Body of pancreas (tissue), 4 donors: ENCODE data around the gene CDK1. TPM values are rescaled to one million over a fixed set of nuclear protein-coding genes. Genes with fewer than 3 reads are reported as not detected.

Experiments
- ATAC-seq: fragments of 150-250 bp; one replicate; pipeline ENCODE4 v1.9.1; 2016
- DNase-seq, 4 donors: peaks; one replicate each; pipeline ENCODE4 v3.0.0-alpha.2; 2019
- H3K27ac ChIP-seq, 4 donors: fragments of 200-600 bp; sonication (generic); 1 replicate in 3 of 4; 2 replicates in 1 of 4; pipeline versions ENCODE4 v1.5.1 to v1.6.1; 2016 to 2019; ENCODE audit warnings: mild to moderate bottlenecking in 1 of 4, mixed read lengths in 1 of 4, moderate library complexity in 1 of 4
- H3K27me3 ChIP-seq, 2 donors: fragments of 200-600 bp; sonication (generic); one replicate each; pipeline ENCODE4 v1.6.0; 2016; ENCODE audit warnings: mild to moderate bottlenecking in 1 of 2
- H3K36me3 ChIP-seq, 2 donors: fragments of 200-600 bp; sonication (generic); replicated peaks in 1 of 2; 2 replicates each; pipeline ENCODE4 v1.5.1; 2016; ENCODE audit warnings: low read depth in 2 of 2; ENCODE audit not compliant: insufficient read depth in 1 of 2
- H3K4me1 ChIP-seq: fragments of 200-600 bp; sonication (generic); one replicate; pipeline ENCODE4 v1.6.0; 2016
- H3K4me3 ChIP-seq, 2 donors: fragments of 200-600 bp; sonication (generic); 1 replicate in 1 of 2; 2 replicates in 1 of 2; pipeline ENCODE4 v1.5.1; 2016 to 2019
- H3K9me3 ChIP-seq, 3 donors: fragments of 200-600 bp; sonication (generic); 1 replicate in 2 of 3; 2 replicates in 1 of 3; pipeline ENCODE4 v1.5.1; 2016
- CTCF ChIP-seq, 7 experiments: fragments of 450-650 bp in 4 of 7; fragments of 200-600 bp in 3 of 7; sonication (generic) in 3 of 7; IDR thresholded peaks; one replicate each; pipeline ENCODE4 v1.5.1; 2016 to 2019; ENCODE audit warnings: antibody characterized with exemption in 7 of 7
- POLR2A ChIP-seq, 3 donors: fragments of 450-650 bp; IDR thresholded peaks; one replicate each; pipeline ENCODE4 v1.6.1; 2016; ENCODE audit warnings: antibody characterized with exemption in 3 of 3, mild to moderate bottlenecking in 2 of 3
- WGBS, 2 donors: methylation state at CpG; one replicate each; pipeline ENCODE4 v1.1.5; 2017; 5-methylcytosine and 5-hydroxymethylcytosine counted together
- intact Hi-C: fragments of 100-400 bp; cut with DNase I; formaldehyde crosslinking; loops from one replicate; pipeline ENCODE4 v1.15.1; 2023
- total RNA-seq, 2 donors: library from RNA; depleted of rRNA; stranded (reverse); fragments of >200 nt; gene quantifications; one replicate each; pipeline ENCODE4 v1.1.0, GENCODE V29; 2016

The CDK1 gene
- total RNA-seq, 2 donors from 2014 or later = 0.66 TPM; not detected in 1

- intact Hi-C loops = no loop called here
- H3K4me3 ChIP-seq = no peak overlapping the region
- H3K9me3 ChIP-seq = no peaks in the 10 kb centered on the region
- no peak overlapping the region for H3K27ac ChIP-seq
- TF ChIP-seq POLR2A (IDR thresholded peaks at IDR 0.05) (no peak), CTCF (IDR thresholded peaks at IDR 0.05) (no peak)
- WGBS, 2 donors = 66 to 91% methylated on average over 4 of the region's 4 CpGs
- no peaks in the 10 kb centered on the region for H3K36me3 ChIP-seq
- ATAC-seq (no peak), DNase-seq (no peak)
- no peaks in the 10 kb centered on the region for H3K27me3 ChIP-seq
- no peaks in the 10 kb centered on the region for H3K4me1 ChIP-seq
Measured at GRCh38 chr10:60798870-60799269, 20.6 kb downstream of the CDK1 start.

- no peak overlapping the region for H3K27ac ChIP-seq
- intact Hi-C loops = no loop called here
- TF ChIP-seq POLR2A (IDR thresholded peaks at IDR 0.05) (no peak), CTCF (IDR thresholded peaks at IDR 0.05) (no peak)
- DNase-seq (no peak), ATAC-seq (no peak)
- H3K9me3 ChIP-seq = no peaks in the 10 kb centered on the region
- no peaks in the 10 kb centered on the region for H3K4me1 ChIP-seq
- 97 to 100% methylated on average over 1 of the region's 1 CpG for WGBS, 2 donors
- no peaks in the 10 kb centered on the region for H3K36me3 ChIP-seq
- no peaks in the 10 kb centered on the region for H3K27me3 ChIP-seq
- no peak overlapping the region for H3K4me3 ChIP-seq
Measured at GRCh38 chr10:60799971-60800650, 21.8 kb downstream of the CDK1 start.

- Histone ChIP-seq H3K27ac (no peak overlapping the region), H3K9me3 (no peaks in the 10 kb centered on the region), H3K4me1 (no peaks in the 10 kb centered on the region), H3K36me3 (no peaks in the 10 kb centered on the region), H3K4me3 (no peak overlapping the region), H3K27me3 (no peaks in the 10 kb centered on the region)
- TF ChIP-seq CTCF (IDR thresholded peaks at IDR 0.05) = no peak
- ATAC-seq = no peak
- no peak for DNase-seq
- intact Hi-C loops = no loop called here
Measured at GRCh38 chr10:60800918-60801317, 22.6 kb downstream of the CDK1 start.

- no peak for ATAC-seq
- no peaks in the 10 kb centered on the region for H3K36me3 ChIP-seq
- 77 to 82% methylated on average over 1 of the region's 1 CpG for WGBS, 2 donors
Measured at GRCh38 chr10:60801522-60801921, 23.2 kb downstream of the CDK1 start.

More at GRCh38 chr10:60801522-60801921, 23.2 kb downstream of the CDK1 start:
- no peak overlapping the region for H3K4me3 ChIP-seq
- H3K27ac ChIP-seq = no peak overlapping the region
- H3K27me3 ChIP-seq = no peaks in the 10 kb centered on the region
- DNase-seq = no peak
- H3K4me1 ChIP-seq = no peaks in the 10 kb centered on the region
- no peak for TF ChIP-seq CTCF (IDR thresholded peaks at IDR 0.05)
- no peak for TF ChIP-seq POLR2A (IDR thresholded peaks at IDR 0.05)
- intact Hi-C loops = no loop called here
- H3K9me3 ChIP-seq = no peaks in the 10 kb centered on the region
